H9 (cell line): ENCODE data around the gene C12orf75. TPM values are rescaled to one million over a fixed set of nuclear protein-coding genes. Genes with fewer than 3 reads are reported as not detected.

ENCODE experiments used
- DNase-seq: peaks from one replicate; pipeline ENCODE4 v3.0.0-alpha.2; 2017
- H2AFZ ChIP-seq: one replicate; pipeline ENCODE4 v1.6.1; 2013; ENCODE audit warnings: mild to moderate bottlenecking, low read length, control low read depth, moderate library complexity
- H2AK5ac ChIP-seq: 2 replicates; pipeline ENCODE4 v1.6.1; 2013; ENCODE audit warnings: low read length, control low read depth, mixed read lengths; ENCODE audit not compliant: insufficient read length
- H2BK120ac ChIP-seq: one replicate; pipeline ENCODE4 v1.6.1; 2013; ENCODE audit warnings: low read depth, mild to moderate bottlenecking, low read length, control low read depth, inconsistent platforms; ENCODE audit not compliant: poor library complexity, severe bottlenecking
- H2BK12ac ChIP-seq: 2 replicates; pipeline ENCODE4 v1.6.1; 2013; ENCODE audit warnings: low read length, control low read depth, mixed read lengths, low read depth; ENCODE audit not compliant: insufficient read length
- H2BK15ac ChIP-seq: 2 replicates; pipeline ENCODE4 v1.6.1; 2013; ENCODE audit warnings: low read depth, low read length, control low read depth
- H2BK20ac ChIP-seq: one replicate; pipeline ENCODE4 v1.6.1; 2013; ENCODE audit warnings: low read depth, mild to moderate bottlenecking, low read length, control low read depth, inconsistent platforms; ENCODE audit not compliant: poor library complexity, severe bottlenecking
- H2BK5ac ChIP-seq: 2 replicates; pipeline ENCODE4 v1.6.1; 2013; ENCODE audit warnings: low read length, control low read depth, mixed read lengths; ENCODE audit not compliant: insufficient read length
- H3K14ac ChIP-seq: 2 replicates; pipeline ENCODE4 v1.6.1; 2013; ENCODE audit warnings: low read length, control low read depth; ENCODE audit not compliant: insufficient read depth
- H3K18ac ChIP-seq: 2 replicates; pipeline ENCODE4 v1.6.1; 2013; ENCODE audit warnings: low read depth, mild to moderate bottlenecking, mixed read lengths, low read length, control low read depth; ENCODE audit not compliant: insufficient read length
- H3K23ac ChIP-seq: 2 replicates; pipeline ENCODE4 v1.6.1; 2013; ENCODE audit warnings: low read length, control low read depth, mixed read lengths, low read depth; ENCODE audit not compliant: insufficient read length
- H3K23me2 ChIP-seq: 2 replicates; pipeline ENCODE4 v1.6.1; 2013; ENCODE audit warnings: low read depth, mild to moderate bottlenecking, mixed read lengths, low read length, control low read depth; ENCODE audit not compliant: insufficient read length, poor library complexity, severe bottlenecking
- H3K27ac ChIP-seq: 2 replicates; pipeline ENCODE4 v1.5.1; 2013; ENCODE audit warnings: low read length, control low read depth, mixed read lengths, low read depth; ENCODE audit not compliant: insufficient read length
- H3K27me3 ChIP-seq: 2 replicates; pipeline ENCODE4 v1.6.1; 2013; ENCODE audit warnings: low read length, control low read depth, inconsistent platforms; ENCODE audit not compliant: insufficient read depth
- H3K4ac ChIP-seq: 2 replicates; pipeline ENCODE4 v1.6.1; 2013; ENCODE audit warnings: low read depth, mild to moderate bottlenecking, control low read depth, inconsistent platforms, low read length, moderate library complexity
- H3K4me1 ChIP-seq: 2 replicates; pipeline ENCODE4 v1.6.1; 2013; ENCODE audit warnings: low read length, control low read depth, inconsistent platforms; ENCODE audit not compliant: insufficient read depth
- H3K4me2 ChIP-seq: 2 replicates; pipeline ENCODE4 v1.6.1; 2013; ENCODE audit warnings: low read length, control low read depth, mixed read lengths; ENCODE audit not compliant: insufficient read length, insufficient read depth
- H3K56ac ChIP-seq: 2 replicates; pipeline ENCODE4 v1.6.1; 2013; ENCODE audit warnings: low read depth, mild to moderate bottlenecking, mixed read lengths, low read length, control low read depth; ENCODE audit not compliant: insufficient read length
- H3K79me1 ChIP-seq: 2 replicates; pipeline ENCODE4 v1.6.1; 2013; ENCODE audit warnings: low read depth, mild to moderate bottlenecking, moderate library complexity, low read length, control low read depth, inconsistent platforms; ENCODE audit not compliant: insufficient read depth, poor library complexity, severe bottlenecking
- H3K79me2 ChIP-seq: 2 replicates; pipeline ENCODE4 v1.6.1; 2013; ENCODE audit warnings: low read length, control low read depth, inconsistent platforms; ENCODE audit not compliant: insufficient read depth
- H3K9ac ChIP-seq: 2 replicates; pipeline ENCODE4 v1.6.1; 2013; ENCODE audit warnings: low read length, control low read depth, mixed read lengths; ENCODE audit not compliant: insufficient read length; ENCODE audit errors: extremely low read depth
- H3K9me3 ChIP-seq: one replicate; pipeline ENCODE4 v1.6.1; 2013; ENCODE audit warnings: low read depth, low read length, inconsistent platforms; ENCODE audit not compliant: control insufficient read depth
- H3T11ph ChIP-seq: one replicate; pipeline ENCODE4 v1.6.1; 2013; ENCODE audit warnings: mild to moderate bottlenecking, low read length, control low read depth, inconsistent platforms
- H4K20me1 ChIP-seq: one replicate; pipeline ENCODE4 v1.6.1; 2013; ENCODE audit not compliant: control insufficient read depth, insufficient read length, insufficient read depth
- H4K5ac ChIP-seq: 2 replicates; pipeline ENCODE4 v1.6.1; 2013; ENCODE audit warnings: low read depth, mild to moderate bottlenecking, mixed read lengths, low read length, control low read depth; ENCODE audit not compliant: insufficient read length
- H4K8ac ChIP-seq: replicated peaks from 2 replicates; pipeline ENCODE4 v1.6.1; 2013; ENCODE audit warnings: low read length, control low read depth, mixed read lengths, low read depth; ENCODE audit not compliant: insufficient read length
- H4K91ac ChIP-seq: 2 replicates; pipeline ENCODE4 v1.6.1; 2013; ENCODE audit warnings: low read depth, mild to moderate bottlenecking, moderate library complexity, mixed read lengths, low read length, control low read depth; ENCODE audit not compliant: insufficient read length
- H3K27ac Mint-ChIP-seq, 3 experiments: 2 replicates in 2 of 3; 3 replicates in 1 of 3; pipeline ENCODE4 v1.8.0; 2020 to 2021; ENCODE audit warnings: mixed read lengths in 3 of 3, mild to moderate bottlenecking in 1 of 3, moderate library complexity in 1 of 3
- H3K27me3 Mint-ChIP-seq: 2 replicates; pipeline ENCODE4 v1.8.0; 2021; ENCODE audit warnings: low read depth, mild to moderate bottlenecking, moderate library complexity, mixed read lengths
- H3K36me3 Mint-ChIP-seq, 3 experiments: 2 replicates in 2 of 3; 3 replicates in 1 of 3; pipeline ENCODE4 v1.8.0; 2020 to 2021; ENCODE audit warnings: low read depth in 3 of 3, mixed read lengths in 3 of 3; ENCODE audit not compliant: insufficient read depth in 1 of 3
- H3K4me1 Mint-ChIP-seq, 2 experiments: 2 replicates each; pipeline ENCODE4 v1.8.0; 2020; ENCODE audit warnings: mixed read lengths in 2 of 2
- H3K4me3 Mint-ChIP-seq, 2 experiments: 2 replicates in 1 of 2; 3 replicates in 1 of 2; pipeline ENCODE4 v1.8.0; 2020 to 2021; ENCODE audit warnings: mild to moderate bottlenecking in 2 of 2, mixed read lengths in 2 of 2, moderate library complexity in 1 of 2
- H3K9me3 Mint-ChIP-seq, 2 experiments: 2 replicates in 1 of 2; 3 replicates in 1 of 2; pipeline ENCODE4 v1.8.0; 2020; ENCODE audit warnings: mild to moderate bottlenecking in 2 of 2, mixed read lengths in 2 of 2, moderate library complexity in 1 of 2
- CTCF ChIP-seq: fragments of 200-600 bp; sonication (generic); conservative IDR thresholded peaks from 3 replicates; pipeline ENCODE4 v1.8.0; 2021; ENCODE audit warnings: antibody characterized with exemption, mild to moderate bottlenecking
- WGBS: extraction: QIAGEN DNeasy Blood & Tissue Kit; methylation state at CpG from one replicate; pipeline ENCODE4 v1.1.7; 2013; ENCODE audit warnings: missing lambda C conversion rate, low lambda C conversion rate, mixed read lengths; ENCODE audit not compliant: insufficient read length; ENCODE audit errors: extremely low coverage; 5-methylcytosine and 5-hydroxymethylcytosine counted together
- total RNA-seq: library from RNA; stranded (reverse); gene quantifications from 2 replicates; pipeline ENCODE4 v1.2.1, GENCODE V29; 2021

Gene C12orf75
- total RNA-seq, 1 experiment from 2014 or later, result 37.9 TPM

- Histone ChIP-seq H4K5ac (no peak overlapping the region), H2AFZ (no peak overlapping the region), H3K9ac (no peak overlapping the region), H2BK15ac (no peak overlapping the region), H4K91ac (no peak overlapping the region), H3T11ph (no peak overlapping the region), H3K27ac (no peak overlapping the region), H2BK20ac (no peak overlapping the region), H3K23ac (no peak overlapping the region), H4K20me1 (no peaks in the 10 kb centered on the region), H3K18ac (no peak overlapping the region), H2BK5ac (no peak overlapping the region), H3K4me1 (no peaks in the 10 kb centered on the region), H3K79me1 (no peaks in the 10 kb centered on the region), H3K27me3 (no peaks in the 10 kb centered on the region; the same call in 1 of the 2 replicates), H3K14ac (no peak overlapping the region), H2AK5ac (no peak overlapping the region), H3K9me3 (no peaks in the 10 kb centered on the region), H3K23me2 (no peaks in the 10 kb centered on the region), H3K79me2 (no peaks in the 10 kb centered on the region), H2BK120ac (no peak overlapping the region), H4K8ac (no peak overlapping the region), H3K4ac (no peak overlapping the region), H3K4me2 (no peak overlapping the region), H3K56ac (no peak overlapping the region), H2BK12ac (no peak overlapping the region)
- H3K4me3 Mint-ChIP-seq, result no peak overlapping the region
- WGBS, result no CpG with 5 or more reads among the region's 5 CpGs
- DNase-seq, result no peak
- peaks cover 5 to 8% of the 10 kb centered on the region in 2 experiments; a peak in 3 of 4 replicates for H3K4me1 Mint-ChIP-seq
- H3K27me3 Mint-ChIP-seq, result no peaks in the 10 kb centered on the region
- TF ChIP-seq CTCF, result no peak
- H3K9me3 Mint-ChIP-seq, result no peaks in the 10 kb centered on the region
- H3K36me3 Mint-ChIP-seq, result no peaks in the 10 kb centered on the region
- H3K27ac Mint-ChIP-seq, result no peak overlapping the region
Observed at GRCh38 chr12:105418229-105418628, 87.7 kb downstream of the C12orf75 start.
